GM21360 (cell line): ENCODE data around the gene HIVEP3.

Experiments
- ATAC-seq: cut with Tn5 transposase; IDR thresholded peaks from one replicate; pipeline ENCODE4 v1.9.1; 2021; ENCODE audit warnings: mild to moderate bottlenecking, moderate library complexity; ENCODE audit not compliant: unreplicated experiment

HIVEP3 gene

DNA sequence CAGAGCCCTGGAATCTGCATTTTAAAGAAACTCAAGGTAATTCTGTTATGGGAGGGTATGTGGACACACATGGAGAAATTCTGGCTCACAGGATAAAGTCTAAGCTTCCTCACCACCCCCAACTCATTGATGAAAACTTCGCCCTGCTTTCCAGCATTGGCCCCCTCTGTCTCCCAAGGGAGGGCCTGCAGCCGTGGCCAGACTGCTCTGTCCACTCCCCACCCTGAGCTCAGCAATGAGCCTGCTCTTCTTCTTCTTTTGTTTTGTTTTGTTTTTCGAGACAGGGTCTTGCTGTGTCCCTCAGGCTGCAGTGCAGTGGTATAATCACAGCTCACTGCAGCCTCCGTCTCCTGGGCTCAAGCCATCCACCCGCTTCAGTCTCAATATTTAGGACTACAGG lies 297.5 kb downstream of the HIVEP3 start:
- no peak for ATAC-seq

DNA sequence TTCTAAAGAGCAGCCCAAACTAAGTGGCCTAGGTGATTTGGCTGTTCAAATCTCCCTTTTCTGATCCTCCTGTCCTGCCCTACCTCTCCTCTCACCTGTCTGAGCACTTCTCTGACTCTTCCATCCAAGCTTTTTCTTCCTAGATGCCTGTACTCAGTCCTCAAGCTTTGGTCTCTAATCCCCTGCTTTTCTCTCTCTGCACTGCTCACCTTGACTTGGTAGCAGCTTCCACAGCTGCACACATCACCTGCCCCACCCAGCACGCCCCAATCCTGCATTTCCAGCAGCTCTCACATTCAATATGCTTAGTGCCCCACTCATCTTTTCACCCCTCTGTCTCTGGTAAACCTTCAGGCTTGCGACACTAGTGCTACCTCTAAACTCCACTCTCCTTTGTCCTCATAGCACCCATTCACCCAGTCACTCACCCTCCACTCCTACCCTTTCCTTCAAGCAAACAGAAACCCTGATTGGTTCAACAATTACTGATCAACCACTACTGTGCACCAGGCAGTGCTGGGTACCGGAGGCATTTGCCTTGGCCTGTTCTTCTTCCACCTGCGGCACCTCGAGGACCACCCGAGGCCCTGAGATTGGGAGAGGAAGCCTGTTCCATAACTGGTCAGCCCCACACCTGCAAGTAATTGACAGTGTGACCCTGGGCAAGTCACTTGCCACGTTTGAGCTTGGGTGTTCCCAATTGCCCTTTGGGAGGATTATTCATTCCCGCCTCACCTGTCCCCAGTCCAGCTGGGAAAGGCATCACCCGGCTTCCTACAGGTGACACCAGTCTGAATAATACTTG lies 298.2 kb downstream of the HIVEP3 start:
- no peak for ATAC-seq

DNA sequence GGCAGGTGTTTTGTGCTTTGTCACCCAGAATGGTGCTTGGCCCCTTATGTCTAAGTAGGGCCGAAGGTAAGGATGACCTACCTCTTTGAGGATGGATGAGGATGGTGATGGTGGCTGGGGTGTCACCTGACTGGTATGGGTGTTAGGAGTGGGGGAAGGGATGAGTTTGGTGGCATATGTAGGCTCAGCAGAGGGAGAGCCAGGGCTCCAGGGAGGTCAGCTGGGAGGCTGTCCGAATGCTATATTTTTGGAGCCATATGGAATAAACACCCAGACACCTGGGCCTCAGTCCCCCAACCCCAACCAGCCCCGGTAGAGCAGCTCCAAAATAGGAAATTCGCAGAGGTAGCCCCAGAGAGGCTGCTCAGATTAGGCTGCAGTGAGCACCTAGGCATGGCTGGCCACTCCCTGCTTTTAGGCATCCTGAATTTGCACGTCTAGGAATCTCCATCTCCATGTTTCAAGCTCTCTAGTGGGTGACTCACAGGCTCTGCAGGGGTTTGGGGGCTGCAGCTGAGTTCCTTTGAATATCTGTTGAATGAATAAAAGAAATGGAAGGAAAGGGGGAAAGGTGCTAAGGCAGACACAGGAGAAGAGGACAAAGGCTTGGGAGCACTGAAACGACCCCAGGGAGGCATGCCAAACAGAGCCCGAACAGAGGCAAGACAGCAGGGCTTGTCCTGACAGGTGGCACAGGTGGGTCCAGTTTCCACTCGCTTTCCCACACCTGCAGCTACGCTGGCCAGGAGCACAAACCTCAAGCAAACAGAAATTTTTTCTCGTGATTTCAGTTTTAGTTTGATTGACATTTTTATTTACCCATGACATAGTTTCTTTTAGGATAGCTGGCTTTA lies 299.0 kb downstream of the HIVEP3 start:
- no peak for ATAC-seq

DNA sequence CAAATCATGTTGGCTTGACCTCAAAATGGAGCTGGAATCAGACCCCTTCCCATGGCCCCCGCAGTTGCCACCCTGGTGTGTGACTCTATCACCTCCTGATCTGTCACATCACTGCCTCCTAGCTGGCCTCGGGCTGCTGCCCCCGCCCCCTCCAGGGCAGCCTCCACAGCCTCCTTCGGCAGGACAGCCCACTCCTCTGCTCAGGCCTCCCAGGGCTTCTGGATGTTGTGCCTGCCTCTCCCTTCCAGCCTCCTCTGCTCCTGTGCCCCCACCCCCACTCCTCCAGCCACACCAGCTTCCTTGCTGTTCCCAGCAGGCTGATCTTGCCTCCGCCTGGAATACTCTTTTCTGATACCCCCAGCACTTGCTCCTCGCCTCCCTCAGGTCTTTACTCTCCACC lies 299.9 kb downstream of the HIVEP3 start:
- ATAC-seq = no peak

DNA sequence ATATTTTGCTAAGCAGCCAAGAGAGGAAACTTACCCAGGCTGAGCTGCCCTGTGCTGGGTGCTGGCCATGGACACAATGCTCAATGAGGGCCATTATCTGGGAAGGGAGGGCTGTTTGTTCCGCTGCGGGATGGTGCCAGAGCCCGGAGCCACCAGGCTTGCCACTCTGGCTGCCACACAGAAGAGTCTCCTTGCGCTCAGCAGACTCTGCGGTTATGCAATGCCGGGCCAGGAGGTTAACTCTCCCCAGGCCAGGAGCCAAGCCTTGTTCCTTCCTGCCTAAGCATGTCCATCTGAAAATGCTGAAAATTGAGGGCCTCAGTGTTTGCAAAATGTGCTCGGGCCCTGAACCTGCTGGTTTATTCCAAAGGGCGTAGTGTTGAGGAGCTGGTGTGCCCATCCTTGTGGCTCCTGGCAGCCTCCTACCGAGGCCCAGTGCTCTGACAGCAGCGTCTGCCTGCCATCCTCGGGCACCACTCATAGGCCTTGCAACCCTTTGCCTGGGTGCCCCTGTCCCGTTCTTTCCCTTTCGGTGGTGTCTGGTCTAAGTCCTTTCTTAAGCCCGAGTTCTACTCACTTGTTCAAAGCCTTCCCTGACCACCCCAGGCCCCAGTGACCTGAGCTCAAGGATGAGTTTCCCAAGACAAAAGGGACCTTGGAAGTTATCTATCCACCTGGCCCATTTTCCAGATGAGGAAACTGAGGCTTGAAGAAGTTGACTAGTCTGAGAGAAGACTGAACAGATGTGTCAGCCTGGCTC lies 300.5 kb downstream of the HIVEP3 start:
- ATAC-seq = no peak

DNA sequence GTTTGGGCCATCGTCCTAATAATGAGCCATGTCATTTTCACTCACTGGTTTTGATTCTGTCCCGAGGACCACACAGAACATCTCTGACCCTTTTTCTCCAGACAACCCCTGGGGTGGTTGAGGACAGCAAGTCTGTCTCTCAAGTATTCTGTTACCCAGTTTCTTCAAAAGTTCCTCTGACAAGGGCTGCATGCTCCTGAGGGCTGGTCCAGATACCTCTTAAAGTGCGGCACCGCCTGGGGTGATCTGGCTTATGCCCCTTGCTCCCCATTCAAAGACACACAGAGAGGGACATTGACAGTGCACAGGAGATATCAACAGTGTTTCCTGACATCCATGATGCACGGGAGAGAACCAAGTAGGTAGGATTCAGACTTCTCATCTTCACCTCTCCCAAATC lies 301.4 kb downstream of the HIVEP3 start:
- ATAC-seq = no peak

DNA sequence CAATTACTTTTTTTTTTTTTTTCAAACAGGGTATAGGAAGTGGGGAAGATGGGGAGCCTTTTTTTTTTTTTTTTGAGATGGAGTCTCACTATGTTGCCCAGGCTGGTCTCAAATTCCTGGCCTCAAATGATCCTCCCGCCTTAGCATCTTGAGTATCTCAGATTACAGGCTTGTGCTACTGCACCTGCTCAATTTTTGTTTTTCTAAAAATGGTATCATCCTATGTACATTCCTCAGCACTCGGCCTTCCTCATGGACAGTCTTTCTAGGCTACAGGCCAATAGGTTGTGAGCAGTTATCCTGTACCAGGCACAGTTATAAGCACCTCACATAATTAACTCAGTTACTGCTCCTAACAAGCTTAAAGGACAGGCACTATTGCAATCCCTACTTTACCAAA lies 302.2 kb downstream of the HIVEP3 start:
- ATAC-seq = no peak

DNA sequence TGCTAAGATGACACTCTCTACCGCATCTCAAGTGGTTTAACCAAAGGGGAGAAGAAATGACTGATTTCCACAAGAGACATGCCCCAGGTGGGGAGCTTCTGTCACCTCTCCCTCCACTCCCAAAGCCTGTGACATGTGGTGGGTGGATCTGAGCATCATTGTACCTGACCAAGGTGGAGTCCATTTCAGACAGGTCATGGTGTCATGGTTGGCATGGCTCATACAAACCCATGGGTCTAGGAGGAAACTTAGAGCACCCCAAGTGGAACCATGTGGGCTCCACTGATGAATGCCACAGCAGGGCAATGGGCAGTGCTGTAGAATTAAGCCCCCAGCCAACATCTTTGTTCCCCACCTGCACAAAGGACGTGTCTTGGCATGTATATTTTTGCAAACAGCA lies 302.7 kb downstream of the HIVEP3 start:
- no peak for ATAC-seq

DNA sequence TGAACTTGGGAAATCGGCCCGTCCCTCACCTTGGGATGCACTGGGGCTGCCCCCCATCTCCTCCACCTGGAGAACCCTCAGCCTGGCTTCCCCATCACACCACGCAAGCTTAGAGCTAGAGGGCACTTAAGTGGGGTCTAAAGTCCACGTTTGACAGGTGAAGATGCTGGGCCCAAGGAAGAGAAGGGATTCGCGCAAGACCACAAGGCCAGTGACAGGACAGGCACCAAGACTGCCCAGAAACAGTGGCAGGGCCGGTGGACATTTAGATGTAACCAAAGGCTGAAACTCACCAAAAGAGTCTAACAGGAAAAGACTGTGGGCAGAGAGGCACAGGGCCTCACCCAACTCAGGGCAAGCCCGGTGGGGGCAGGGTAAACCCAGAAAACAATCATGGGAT lies 303.4 kb downstream of the HIVEP3 start:
- no peak for ATAC-seq

DNA sequence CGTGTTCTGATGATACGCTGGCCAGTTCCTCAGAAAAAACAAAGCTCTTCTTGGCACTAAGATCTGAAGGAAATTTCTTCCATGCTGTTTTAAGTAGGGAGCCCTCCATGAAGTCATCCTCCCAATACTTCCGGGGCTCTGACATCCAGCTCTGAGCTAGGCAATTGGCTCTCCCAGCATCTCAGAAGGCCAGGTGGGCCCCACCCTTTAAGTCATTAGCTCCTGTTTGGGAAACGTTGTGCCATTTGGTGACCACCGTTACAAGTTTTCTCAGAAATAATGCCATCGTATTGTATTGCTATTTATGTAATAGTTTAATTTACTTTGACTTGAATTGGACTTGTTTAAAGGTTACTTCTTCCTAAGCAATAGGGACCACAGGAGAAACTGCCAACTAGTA lies 303.9 kb downstream of the HIVEP3 start:
- no peak for ATAC-seq

DNA sequence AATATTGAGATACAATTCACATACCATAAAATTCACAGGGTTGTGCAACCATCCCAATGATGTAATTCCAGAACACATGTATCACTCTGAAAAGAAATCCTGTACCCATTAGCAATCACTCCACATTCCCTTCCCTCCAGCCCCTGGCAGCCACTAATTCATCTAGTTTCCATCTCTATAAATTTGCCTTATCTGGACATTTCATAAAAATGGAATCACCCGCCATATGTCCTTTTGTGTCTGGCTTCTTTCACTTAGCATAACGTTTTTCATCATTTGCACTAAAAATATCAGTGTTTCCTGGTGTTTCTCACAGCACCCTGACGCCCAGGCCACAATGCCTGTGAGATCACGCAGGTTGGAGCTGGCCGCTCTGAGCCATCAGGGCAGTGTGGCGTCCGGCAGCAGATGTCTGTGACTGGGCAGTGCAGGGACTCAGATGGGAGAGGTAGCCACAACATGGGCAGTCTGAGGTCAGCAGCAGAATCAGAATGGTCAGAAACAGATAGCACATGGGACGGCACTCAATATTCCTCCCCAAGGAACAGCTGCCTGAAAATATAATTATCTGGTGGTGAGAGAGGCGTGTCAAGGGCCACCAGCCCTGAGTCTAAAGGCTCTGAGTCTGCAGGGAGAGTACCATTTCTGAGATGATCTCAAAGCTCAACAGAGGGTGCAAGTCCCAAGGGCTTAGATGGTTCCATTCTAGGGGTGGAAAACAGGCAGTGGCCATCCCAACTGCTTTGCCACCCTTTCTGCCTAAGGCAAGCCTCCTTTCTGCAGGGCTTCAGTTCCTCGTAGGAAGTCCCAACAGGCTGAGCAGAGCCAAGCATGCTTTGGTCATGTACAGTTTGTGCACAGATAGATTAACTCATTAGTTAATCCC lies 304.8 kb downstream of the HIVEP3 start:
- no peak for ATAC-seq

DNA sequence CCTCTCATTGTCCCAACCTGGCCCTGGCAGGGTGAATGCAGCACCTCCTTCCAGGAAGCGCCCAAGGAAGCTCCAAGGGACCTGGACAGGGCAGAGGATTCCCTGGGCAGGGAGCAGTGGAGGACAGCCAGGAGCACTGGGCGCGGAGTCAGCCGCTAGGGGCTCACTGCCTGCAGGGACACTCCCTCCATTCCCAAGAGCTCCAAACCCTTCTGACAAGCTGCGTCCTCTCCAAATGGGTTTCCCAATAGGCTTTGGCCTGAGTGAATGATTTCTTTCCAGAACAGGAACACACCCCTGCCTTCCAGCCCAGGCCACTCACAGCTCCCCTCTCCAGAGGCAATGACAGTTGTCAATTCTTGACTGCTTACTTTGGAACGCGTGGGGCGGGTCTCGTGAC lies 305.8 kb downstream of the HIVEP3 start:
- no peak for ATAC-seq

DNA sequence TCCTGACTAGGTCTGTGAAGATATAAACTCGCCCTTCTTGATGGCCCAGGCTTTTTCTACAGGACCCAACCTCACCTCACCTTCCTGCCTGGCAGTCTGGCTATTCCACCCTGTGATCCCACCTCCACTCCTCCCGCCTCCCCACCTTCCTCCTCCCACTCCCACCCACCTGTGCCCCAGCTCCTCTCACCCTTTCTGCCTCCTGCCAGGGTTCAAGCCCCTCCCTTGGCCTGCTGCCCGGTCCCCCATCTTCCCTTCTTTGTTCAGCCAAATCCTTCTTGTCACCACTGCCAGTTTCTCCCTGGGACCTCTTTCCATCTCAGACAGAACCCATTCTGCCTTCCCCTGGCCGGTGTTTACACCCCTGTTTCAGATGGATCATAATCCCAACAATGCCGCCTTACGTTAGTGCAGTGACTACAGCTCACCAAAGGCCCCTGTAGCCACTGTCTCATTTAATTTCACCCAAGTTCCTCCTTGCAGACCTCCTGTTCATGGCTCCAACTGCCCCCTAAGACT lies 306.7 kb downstream of the HIVEP3 start:
- ATAC-seq = no peak

DNA sequence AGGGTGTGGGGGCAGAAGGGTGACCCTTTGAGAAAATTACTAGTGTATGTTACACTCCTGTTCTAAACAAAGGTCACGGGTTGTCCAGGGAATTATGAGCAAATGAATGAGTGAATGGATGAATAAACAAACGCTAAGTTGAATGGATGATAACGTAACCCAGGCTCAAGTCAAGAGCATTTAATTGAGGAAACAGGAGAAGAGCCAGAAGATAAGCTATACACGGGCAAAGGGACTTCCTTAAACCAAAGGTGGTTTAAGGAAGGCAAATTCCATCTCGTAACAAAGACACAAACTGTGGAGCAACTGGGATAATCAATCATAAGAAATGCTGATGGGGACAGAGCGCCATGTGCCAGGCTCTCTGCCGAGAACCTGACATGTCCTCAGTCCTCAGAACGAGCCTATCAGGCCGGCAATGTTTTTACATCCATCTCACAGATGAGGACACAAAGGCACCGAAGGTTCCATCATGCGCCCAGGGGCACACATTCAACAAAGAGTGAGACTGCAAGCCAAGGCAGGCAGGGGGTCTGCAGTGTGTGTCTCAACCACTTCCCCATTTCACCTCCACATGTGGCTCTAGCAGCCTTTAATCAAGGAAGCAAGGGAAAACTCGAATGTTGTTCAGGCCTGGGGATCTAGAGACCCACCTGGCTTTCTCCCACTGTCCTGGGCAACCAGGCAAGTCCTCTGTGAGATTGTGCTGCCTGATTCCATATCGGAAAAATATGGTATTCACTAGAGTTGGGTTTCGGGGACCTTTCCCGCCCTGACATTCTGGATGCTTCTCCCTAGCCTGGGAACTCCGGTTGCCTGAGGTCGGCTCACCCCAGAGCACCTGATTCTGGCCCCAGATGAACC lies 307.4 kb downstream of the HIVEP3 start:
- ATAC-seq = no peak

DNA sequence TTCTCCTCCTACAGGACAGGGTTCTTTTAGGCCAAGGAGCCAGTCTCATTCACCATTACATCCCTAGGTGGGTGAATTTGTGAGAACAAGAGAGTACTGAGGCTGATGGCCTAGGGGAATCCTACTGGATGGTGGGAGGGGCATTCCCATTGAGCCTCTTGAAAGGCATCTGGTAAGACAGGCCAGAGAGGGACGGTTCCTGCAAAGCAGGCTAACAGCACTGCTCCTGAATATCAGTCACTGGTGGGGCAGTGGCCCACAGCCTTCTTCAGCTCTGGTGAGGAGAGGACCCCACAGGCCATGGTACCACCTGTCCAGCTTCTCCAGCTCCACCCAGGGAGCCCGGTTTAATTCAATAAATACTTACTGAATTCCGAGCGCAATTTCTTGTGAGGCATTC lies 308.4 kb downstream of the HIVEP3 start:
- ATAC-seq = no peak

DNA sequence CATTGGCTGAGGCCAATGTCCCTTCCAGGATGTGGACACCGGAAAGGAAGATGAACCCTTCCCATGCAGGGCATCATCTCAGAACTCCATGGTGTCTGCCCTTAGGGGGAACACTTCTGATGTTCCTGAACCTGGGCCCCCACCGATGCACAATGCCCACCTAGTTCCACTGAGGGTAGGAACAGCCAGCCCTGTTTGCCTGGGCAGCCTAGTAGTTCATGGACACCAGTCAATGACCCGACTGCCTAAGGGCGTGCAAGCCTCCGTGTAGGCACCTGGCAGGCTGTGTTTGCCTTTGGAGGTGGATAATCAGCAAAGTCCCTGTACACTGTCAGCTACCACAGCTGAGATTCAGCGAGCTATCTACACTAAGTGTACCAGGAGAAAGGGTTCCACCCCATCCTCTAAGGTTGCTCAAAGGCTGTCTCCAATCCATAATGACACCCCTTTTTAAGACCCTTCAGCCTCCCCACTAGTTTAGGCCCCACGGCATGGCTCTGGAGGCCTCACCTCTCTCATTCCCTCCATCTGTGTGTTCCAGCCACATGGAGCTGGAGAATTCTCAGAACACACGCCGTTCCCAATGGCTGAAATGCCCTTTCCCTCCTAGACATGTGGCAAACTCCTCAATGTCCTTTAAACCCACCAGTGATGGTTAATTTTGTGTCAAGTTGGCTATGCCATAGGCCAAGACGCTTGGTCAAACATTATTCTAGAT lies 309.4 kb downstream of the HIVEP3 start:
- no peak for ATAC-seq

DNA sequence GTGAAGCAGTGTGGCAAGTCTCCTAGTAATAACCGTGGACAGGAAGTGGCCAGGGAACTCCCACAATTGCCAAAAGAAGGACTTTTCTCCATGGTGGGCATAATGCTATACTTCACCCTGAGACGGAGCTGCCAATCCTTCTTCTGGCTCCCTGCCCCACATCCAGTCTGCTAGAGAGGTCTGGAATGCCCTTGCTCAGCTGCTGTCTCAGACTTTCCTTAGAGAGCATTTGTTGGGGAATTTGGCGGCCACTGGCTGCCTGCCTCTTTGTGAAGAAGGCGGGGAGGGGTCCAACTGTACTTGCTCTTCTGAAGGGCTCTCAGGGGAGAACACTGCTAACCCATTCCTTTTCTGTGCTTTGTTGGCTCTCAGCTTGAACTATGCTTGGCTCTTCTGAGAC lies 310.5 kb downstream of the HIVEP3 start:
- no peak for ATAC-seq

DNA sequence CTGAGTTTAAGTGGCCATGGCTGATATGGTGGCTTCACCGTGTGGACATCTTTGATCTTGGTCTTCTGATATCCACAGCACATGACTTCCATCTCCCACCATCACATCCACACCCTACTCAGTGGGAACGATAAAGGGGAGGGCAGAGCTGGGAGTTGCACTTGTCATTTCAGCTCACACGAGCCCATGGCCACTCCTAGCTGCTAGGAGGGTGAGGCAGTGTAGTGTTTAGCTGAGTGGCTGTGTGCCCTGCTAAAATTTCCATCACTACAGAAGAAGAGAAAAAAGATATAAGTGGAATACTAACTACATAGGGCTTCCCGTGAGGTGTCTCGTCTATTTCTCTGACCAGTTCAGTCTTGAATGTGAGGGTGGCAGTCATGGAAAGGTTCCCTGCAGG lies 310.9 kb downstream of the HIVEP3 start:
- no peak for ATAC-seq

DNA sequence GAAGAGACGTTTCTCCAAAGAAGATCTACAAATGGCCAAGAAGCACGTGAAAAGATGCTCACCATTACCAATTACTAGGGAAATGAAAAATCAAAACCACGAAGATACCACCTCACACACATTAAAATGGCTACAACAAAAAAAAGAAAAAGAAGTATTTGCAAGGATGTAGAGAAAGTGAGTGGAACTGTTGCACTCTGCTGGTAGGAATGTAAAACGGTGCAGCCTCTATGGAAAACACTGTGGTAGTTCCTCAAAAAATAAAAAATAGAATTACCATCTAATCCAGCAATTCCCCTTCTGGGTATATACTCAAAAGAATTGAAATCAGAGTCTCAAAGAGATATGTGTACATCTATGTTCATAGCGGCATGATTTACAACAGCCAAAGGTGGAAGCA lies 318.8 kb downstream of the HIVEP3 start:
- ATAC-seq = no peak
